ENCODE data around the gene LTBP1.
A peak's percentile ranks its signal among the peaks of the same experiment; 100 is the strongest.

- TF ChIP-seq CTCF (IDR thresholded peaks at IDR 0.05) (no peak; the same call in 2 of the 3 replicates), POLR2A (IDR thresholded peaks at IDR 0.05; ENCODE audit: low read length) (0 out of 2 replicates have a peak, but pooled peaks have one; percentile 23), USF2 (IDR thresholded peaks at IDR 0.05) (no peak), HOXA7 (CRISPR knock-in tag; IDR thresholded peaks at IDR 0.05) (no peak)
These were observed 861 bp downstream of the LTBP1 start for GRCh38 chr2:32947484-32948143.
